Hematopoietic multipotent progenitor cell treated with erythropoietin and hydrocortisone succinate and interleukin-3 and kit ligand, for 17 days (in vitro differentiated cells): ENCODE measurements around the gene SCGB2A2.

Experiments used
- DNase-seq: peaks from one replicate; pipeline ENCODE4 v3.0.0-alpha.2; 2015; ENCODE audit warnings: low spot score

Gene SCGB2A2

GRCh38 chr11:62269654-62270278, at the start of gene SCGB2A2:
SCGB2A2 (plus strand) TSS chr11:62270158; CDS start chr11:62270217, 59 bp downstream.
- DNase-seq, result no peak

- DNase-seq, result no peak
These were observed 48.5 kb upstream of the SCGB2A2 start for GRCh38 chr11:62221498-62221897.

GRCh38 chr11:62223095-62223494, 46.9 kb upstream of the SCGB2A2 start:
- no peak for DNase-seq

GRCh38 chr11:62233730-62234129, 36.2 kb upstream of the SCGB2A2 start:
- no peak for DNase-seq

GRCh38 chr11:62236187-62236586, 33.8 kb upstream of the SCGB2A2 start:
- DNase-seq, result no peak

GRCh38 chr11:62237499-62237898, 32.5 kb upstream of the SCGB2A2 start:
- no peak for DNase-seq

GRCh38 chr11:62238151-62238550, 31.8 kb upstream of the SCGB2A2 start:
- DNase-seq, result no peak

- DNase-seq, result no peak
These were observed 28.9 kb upstream of the SCGB2A2 start for GRCh38 chr11:62241095-62241494.

- DNase-seq, result no peak
These were observed 27.9 kb upstream of the SCGB2A2 start, which contains the start of gene SCGB1D2 for GRCh38 chr11:62242021-62242420. SCGB1D2 (plus strand) TSS chr11:62242239; CDS start chr11:62242308, 69 bp downstream.

- no peak for DNase-seq
These were observed 24.6 kb upstream of the SCGB2A2 start for GRCh38 chr11:62245271-62245753.

GRCh38 chr11:62251698-62252097, 18.3 kb upstream of the SCGB2A2 start:
- no peak for DNase-seq

- no peak for DNase-seq
These were observed 15.9 kb upstream of the SCGB2A2 start for GRCh38 chr11:62253999-62254542.

- DNase-seq, result no peak
These were observed 13.7 kb upstream of the SCGB2A2 start for GRCh38 chr11:62256281-62256680.

GRCh38 chr11:62260261-62260953, 9.6 kb upstream of the SCGB2A2 start:
- no peak for DNase-seq

GRCh38 chr11:62264004-62264403, 6.0 kb upstream of the SCGB2A2 start:
- DNase-seq, result no peak

GRCh38 chr11:62266558-62266957, 3.4 kb upstream of the SCGB2A2 start:
- no peak for DNase-seq

GRCh38 chr11:62267050-62267449, 2.9 kb upstream of the SCGB2A2 start:
- DNase-seq, result no peak

- DNase-seq, result no peak
These were observed 2.4 kb upstream of the SCGB2A2 start for GRCh38 chr11:62267576-62267975.

- DNase-seq, result no peak
These were observed 3.3 kb downstream of the SCGB2A2 start for GRCh38 chr11:62273284-62273683.

GRCh38 chr11:62273789-62274275, 3.9 kb downstream of the SCGB2A2 start:
- no peak for DNase-seq

- no peak for DNase-seq
These were observed 10.5 kb downstream of the SCGB2A2 start for GRCh38 chr11:62280452-62280851.

- DNase-seq, result no peak
These were observed 25.5 kb downstream of the SCGB2A2 start for GRCh38 chr11:62295504-62295903.

- no peak for DNase-seq
These were observed 29.0 kb downstream of the SCGB2A2 start, which contains the start of gene SCGB1D4 for GRCh38 chr11:62298975-62299374. SCGB1D4 (minus strand) TSS chr11:62299075; CDS start chr11:62299010, 65 bp downstream.
